CD1c-positive myeloid dendritic cell (primary cell): ENCODE results near the gene SLC28A3.
A peak's percentile ranks its signal among the peaks of the same experiment; 100 is the strongest.

Experiments used
- DNase-seq: peaks from one replicate; pipeline ENCODE4 v3.0.0-alpha.2; 2016; ENCODE audit errors: extremely low spot score

Gene SLC28A3

DNA sequence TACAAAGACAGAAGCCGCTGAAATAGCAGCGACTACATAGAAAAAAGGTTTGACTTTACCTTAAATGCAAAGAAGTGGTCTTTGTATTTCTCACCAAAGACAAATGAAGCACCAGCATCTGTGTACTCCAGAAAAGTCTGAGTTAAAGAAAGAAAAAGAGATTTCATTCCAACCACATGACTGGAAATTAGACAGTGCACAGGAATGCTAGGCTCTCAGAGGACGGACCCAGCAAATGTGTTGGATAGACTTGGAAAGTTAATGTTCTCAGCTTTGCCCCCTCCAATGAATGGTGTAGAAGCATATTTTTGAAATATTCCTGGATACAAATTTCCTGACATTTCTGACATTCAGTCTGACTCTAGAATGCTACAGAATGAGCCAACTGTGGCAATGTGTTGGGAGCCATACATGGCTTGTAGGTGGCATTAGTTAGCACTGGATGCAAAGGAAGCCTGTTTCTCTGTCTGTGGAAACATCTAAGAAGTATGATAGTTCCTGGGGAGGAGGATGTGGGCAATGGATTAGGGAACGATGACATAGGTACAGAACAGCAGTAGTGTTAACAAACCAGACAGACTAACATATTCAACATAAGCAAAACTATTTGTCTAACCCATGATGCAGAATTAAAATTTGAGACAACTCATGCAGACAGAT, 43.3 kb downstream of the SLC28A3 start:
- no peak for DNase-seq

DNA sequence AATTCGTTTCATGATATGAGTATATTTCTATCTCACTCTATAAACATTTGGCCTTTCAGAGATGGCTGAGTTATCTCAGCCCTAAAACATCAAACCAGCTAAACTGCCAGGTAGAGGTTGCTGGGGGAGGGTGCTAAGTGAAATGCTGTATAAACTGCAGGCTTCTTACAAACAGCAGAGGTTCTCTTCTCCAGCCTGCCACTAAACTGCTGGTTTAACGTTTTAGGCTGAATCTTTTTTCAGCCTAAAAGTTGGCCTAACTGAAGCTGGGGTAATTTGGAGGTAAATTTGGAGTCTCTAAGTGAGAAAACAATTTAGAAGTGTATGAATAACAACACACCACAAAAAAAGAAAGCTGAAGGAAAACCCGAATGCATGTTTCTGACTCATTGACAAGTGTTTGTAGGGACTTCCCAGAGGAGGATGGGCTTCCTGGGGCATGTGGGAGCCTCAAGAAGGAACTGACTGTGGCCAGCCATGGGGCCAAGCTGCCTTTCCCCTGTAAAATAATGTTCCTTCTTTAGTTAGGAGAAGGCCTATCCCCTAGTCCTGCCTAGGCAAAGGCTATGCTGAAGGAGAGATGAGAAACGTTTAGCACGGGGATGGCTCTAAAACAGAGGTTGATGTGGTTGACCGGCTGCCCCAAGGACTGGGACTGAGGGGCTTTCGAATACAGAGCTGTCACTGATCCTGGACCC, 44.3 kb downstream of the SLC28A3 start:
- DNase-seq: peak; percentile 70

DNA sequence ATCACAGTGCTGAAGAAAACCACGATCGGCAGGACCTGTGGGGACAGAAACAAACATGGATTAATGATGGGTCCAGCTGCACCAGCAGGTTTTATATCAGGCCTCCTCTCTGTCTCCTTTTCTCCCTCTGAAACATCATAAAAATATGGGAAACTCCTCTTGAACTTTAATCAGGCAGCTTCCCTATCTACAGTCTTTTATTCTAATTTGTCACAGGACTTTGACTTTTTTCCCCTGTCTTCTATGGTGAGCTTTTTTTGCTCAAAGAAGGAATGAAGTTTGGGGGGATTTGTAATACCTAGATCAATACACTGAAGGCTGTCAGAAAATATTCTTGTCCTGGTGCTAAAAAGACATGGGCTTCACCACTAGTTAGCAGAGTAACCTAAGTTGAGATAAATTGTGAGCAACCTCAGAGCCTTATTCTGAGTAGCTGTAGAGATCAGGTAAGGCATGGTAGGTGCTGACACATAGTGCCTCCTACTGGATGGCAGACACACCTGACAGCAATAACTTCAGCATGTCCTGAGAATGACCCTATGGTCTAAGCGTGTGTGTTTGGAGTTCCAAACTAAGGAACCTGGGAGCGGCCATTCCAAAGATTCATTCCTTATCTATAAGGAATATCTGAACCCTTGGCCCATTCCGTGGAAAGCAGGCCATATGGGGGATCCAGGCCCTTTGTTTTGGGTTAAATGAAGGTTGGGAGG, 46.2 kb downstream of the SLC28A3 start:
- DNase-seq: no peak

DNA sequence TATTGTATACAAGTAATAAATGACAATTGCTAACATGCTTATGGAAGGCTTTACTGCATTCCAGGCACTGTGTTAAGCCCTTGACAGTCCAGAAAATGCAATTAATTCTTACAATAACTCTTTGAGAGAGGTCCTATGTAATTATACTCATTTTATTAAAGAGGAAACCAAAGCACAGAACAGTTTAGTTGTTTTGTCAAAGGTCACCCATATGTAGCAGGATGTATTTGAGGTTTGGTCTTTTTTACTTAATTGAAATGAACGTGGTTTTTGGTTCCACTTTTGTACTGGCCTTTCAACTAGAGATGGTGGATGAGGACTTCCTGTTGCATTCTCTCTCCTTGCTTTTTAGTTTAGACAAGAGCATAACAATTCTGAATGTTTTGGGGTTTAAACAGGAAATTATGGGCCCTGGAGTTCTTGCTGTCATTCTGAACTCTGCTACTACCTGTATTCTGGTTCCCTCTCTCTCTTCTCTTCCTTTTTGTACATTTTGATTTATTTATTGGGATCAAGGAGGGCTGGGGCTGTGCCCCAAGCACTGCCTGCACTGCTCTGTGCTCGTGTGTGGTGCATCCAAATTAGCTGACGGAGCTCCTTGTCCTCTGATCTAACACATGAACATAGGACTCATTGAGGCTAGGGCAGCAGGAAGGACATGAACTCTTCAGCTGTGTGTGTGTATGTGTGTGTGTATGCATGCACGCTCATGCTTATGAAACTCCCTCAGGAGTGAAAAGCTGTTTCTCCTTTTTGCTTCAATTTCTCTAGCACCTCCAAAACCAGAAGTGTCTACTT, 47.4 kb downstream of the SLC28A3 start:
- DNase-seq: peak; percentile 49

DNA sequence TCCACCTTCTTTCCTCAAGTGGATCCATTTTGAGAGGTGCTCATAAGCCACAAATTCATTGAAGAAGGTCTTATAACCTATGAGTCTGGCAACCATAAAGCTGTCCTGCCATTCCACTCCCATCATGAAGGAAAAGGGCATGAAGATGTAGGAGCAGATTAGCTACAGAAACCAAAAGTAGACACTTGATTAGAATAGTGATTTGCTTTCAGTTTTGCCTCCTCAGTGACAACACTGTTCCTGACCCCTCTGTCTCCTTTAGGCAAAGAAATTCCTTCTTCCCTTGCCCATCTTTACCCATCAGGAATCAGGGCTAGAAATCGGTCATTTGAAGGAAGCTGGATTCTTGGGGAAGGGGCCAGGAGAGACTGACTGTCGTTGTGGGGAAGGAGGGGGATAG, 55.2 kb downstream of the SLC28A3 start:
- DNase-seq: no peak

DNA sequence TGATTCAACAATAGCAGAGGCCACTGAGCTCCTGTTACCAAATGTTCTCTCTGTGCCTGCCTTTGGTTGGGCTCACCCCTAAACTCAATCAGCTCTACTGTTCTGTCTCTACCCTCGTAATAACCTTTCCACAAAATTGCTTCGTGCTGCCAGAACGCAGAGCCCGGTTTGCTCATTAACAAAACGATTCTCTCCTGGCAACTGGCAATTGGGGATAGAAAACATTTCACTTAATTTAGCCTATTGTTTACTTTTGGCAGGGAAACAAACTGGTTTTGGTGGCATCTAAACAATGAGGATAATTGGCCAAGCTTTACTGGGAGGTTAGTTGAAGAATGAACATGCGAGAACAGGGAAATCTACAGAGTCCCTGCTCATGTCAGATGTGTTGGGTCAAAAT, 56.6 kb downstream of the SLC28A3 start:
- no peak for DNase-seq

DNA sequence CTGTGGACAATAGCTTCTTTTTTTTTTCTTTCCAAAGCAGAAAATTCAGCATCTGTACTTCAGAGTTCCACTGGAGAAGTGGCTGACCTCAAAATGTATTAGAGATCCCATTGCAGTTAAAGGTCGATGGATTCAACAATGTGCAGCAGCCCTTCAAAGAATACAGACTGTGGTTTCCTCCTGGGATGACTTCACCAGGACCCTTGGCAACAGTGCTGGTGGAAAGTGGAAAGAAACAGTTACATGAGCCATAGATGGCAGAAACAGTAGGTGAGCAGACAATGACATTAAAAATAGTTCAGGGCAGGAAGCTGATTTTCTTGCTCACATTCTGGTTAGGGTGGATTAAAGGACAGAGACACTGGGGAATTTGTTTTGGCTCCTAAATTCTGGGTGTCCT, 62.4 kb downstream of the SLC28A3 start:
- DNase-seq: no peak

DNA sequence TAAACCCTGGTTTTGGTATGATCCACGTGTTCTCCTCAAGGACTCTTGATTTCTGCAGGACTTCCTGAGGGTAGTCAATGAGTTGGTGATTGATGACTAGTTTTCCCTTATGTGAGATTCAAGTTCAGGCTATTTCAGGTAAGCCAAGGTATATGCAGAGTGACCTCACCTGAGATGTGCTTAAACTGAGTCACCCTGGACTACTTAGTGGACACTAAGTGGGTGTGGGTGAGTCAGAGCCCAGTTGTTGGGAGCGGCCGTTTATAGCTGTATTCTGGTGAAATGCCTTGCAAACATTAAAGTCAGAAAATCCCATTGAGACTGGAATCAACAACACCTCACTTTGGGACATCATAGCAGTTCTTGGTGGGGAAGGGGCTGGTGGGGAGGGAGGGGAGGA, 62.9 kb downstream of the SLC28A3 start:
- DNase-seq: no peak

DNA sequence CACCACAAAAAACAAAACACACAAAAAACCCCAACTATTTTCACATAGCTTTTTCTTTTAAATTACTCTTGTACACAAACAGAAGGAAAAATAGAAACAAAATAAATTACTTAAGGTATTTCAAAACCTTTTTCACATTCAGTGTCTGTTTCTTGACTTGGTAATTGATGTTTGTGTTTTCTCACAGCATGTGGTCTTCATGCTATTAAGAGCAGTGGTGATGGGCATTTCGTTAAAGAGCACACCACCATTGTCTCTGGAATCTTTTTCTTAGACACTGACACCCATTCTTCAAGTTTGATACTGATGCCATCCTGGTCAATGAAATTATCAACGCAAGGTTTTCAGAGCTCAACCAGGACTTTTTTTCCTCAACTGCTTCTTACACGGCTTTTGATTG, 63.8 kb downstream of the SLC28A3 start:
- no peak for DNase-seq

DNA sequence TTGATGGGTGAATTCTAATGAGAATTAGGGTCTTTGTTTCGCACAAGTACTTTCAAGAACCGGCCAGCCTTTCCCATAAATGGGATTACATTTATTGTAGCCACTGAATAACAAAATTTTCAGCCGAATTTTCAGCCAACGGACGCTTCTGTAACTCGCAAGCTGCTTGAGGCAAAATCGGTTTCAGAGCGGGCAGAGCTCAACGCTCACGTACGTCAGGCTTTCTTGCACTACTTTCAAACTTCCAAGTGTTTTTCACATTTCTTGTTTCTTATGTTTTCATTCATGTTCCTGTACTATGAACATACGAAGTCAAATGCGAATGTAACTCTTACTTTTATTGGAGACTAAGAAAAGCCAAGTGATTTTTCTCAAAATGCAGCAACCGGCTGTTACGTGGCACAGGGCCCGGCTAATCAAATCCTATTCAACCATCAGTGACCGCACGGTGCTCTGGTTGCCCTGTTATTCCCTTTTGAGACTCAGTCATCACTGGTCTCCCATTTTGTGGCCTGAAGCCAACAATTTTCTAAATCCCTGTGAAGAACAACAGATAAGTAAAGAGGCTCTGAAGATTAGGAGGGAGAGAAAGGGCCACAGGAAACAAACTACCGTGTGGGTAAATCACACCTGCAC, 68.5 kb downstream of the SLC28A3 start:
- DNase-seq: no peak

DNA sequence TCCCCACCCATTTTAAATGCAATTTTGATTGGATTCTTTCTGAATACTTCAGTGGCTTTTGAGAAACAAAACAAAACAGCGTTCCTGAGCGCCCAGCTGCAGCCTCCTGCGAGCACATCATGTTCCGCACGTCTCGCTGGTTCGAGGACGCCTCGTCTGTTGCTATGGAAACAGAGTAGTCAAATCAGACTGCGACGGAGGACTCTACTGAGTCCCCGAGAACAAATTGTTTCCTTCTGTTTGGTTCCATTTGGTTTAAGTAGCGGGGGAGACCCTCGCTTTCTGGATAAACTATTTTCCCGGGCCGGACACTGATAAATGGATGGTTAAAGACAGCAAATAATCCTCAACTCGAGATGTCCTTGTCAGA, 69.0 kb downstream of the SLC28A3 start:
- peak; percentile 42 for DNase-seq

DNA sequence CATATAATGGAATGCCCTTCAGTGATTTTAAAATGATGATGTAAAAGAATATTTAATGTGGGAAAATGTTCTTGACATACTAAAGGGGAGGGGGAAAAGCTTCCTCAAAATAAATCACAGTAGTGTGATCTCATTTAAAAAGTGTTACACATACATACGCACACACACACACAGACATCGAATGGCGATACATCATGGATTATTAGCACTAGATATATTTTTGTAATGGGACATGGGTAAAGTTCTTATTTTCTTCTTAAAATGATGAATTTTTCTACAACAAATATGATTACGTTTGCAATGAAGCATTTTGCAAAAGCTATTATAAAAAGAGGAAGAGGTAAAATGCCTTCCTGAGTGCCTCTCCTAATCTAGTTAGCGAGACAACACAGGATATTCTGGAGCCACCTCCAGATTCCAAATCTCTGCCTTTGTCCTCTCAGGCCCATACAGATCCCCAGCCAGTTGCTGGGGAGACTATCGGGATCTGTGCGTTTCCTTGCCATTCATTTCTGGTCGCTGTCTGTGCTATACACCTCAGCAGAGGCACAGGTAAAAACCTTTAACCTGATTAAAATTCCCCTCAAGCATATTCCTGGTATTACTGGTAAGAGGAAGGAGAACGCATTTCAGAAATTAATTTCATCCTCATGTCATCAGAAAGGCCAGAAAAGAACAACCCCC, 69.6 kb downstream of the SLC28A3 start:
- DNase-seq: peak; percentile 13

DNA sequence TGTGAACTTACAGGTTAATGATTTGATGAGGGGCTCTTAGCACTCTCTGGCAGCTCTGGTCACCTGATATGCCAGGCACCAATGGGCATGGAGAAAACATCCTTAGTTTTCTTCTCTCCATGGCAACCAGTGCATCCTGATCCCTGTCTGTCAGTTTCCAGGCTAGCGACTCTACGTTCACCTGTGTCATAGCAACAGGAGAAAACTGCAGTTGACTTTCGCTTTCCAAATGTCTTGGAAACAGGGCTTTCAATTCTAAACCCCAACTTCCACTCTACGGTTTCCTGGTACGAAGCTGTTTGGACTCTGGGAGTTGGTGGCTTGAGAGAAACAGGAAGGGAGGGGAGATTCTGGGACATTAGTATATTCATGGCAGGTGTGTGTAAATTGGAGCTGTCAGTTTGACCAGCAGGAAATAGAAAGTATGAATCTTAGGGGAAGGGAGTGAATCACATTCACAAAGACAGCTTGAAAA, 74.4 kb downstream of the SLC28A3 start:
- DNase-seq: no peak

DNA sequence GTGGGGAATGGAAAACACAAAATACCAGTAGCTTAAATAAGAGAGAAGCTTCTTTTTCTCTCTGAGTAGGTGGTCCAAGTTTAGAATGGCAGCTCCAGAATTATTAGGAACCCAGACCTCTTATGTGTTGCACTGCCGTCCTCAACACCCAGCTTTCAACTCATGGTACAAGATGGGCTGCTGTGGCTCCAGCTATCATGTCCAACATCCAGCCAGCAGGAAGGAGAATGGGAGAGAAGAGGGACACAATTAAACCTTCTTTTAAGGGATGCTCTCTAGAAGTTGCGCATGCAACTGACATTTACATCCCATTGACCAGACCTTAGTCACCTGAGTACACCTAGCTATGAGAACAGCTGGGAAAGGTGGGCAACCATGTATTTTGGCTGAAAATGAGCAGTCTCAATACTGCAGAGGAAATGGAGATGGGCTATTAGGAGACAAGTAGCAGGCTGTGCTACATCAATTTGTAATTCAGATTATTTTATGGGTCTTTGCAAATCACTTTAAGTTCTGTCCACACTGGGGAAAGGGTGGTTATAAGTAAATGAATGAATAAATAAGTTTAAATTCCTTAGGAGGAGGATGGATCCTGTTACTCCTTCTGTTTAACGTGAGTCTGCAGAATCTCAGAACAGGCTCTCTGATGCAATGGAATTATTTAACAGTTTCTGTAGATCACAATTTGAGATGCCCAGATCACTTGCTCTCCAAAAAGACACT, 76.1 kb downstream of the SLC28A3 start:
- no peak for DNase-seq

DNA sequence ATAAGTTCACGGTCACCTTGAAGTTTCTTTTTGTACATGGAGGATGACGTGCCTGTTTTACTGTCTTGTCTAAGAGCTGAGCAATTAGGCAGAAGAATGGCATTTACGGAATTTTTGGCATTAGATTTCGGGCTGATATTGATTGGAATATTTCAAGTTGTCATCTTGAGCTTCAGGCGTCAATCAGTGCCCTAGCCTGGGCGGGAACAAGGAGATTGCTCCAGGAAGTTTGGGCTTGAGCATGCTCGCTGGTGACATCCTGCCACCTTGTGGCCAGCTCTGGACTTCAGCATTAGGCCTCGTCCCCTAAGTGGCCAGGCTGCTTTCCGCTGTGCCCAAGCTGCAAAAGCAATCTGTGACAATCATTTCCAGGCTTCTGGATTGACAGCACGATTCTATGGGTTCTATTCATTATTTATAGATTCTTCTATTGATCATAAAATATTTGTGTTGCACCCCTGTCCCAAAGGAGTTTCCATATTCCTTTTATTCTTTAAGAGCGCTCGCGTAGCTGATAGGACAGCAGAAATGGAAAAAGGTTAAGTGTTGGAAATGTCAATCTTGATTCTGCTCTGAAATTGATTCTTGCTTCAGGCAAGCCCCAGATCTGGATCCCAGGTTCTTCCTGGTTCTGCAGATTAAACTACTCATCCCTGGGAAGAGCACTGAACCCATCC, 79.3 kb downstream of the SLC28A3 start:
- peak; percentile 75 for DNase-seq

DNA sequence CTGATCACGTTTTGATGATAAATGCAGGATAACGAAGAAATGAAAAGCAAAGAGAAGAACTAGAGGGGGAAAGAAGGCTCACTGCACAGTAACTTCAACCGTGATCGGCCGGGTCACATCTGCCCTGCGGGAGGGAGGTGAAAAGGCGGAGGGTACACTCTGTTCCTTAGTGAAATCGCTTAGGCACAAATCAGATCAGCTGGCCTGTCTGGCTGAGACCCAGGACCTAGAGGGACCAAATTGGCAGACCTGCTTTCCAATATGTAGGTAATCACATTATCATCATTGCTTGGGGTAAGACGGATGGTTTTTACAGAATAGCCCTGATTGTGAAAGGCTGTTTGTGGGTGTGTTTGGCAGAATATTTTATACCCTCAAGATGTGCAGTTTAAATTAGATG, 82.2 kb downstream of the SLC28A3 start:
- DNase-seq: no peak

DNA sequence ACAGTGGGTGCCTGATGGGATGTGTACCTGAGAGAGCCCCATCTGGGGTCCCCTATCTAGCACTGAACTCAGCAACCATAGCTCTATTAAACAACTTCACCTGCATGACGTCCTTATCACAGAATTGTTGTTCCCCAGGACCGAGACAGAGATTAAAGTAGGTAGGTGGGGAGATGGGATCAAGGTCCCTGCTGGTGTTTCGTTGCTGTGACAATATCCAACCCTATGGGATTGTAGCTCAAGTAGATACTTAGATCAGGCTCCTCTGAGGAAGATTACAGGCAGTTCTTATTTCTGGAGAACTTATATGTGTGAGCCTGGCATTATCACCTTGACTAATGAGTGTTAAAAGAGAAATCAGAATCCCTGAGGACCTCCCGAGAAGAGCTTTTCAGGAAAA, 84.9 kb downstream of the SLC28A3 start:
- DNase-seq: no peak

DNA sequence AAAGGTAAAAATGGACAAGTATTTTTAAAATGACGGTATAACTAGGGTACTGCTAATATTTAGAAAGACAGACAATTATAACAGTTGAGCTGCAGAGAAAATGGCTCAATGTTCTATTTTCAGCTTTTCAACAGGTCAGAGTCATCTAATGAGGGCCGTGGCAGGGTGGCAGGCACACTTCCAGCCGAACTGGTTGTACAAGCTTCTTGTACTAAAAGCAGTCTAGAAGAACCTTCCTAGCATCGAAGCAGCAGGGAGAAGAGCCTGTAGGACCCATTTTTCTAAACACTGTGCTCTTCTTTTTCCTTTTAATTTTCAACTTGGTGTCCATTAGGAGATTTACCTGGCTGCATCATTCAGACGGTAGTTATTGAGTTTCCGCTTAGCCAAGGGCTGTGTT, 85.6 kb downstream of the SLC28A3 start:
- DNase-seq: no peak

DNA sequence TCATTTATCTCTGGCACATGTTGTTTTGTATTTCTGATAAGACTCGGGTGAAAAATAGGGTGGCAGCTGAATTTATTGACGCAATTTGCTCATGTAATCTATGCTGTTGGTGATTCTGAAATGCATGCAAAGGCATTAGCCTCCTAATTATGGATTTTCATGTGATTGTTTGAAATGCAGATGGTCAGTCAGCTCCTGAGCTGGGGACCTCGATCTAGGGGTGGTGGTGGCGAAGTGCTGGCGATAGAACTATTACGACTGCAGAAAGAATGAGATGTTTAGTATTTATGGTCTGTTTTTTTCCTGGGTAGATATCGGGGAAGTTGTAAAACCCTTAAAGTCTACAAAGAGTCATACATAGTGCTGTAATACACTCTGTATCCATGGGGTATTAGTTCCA, 88.6 kb downstream of the SLC28A3 start:
- DNase-seq: no peak

DNA sequence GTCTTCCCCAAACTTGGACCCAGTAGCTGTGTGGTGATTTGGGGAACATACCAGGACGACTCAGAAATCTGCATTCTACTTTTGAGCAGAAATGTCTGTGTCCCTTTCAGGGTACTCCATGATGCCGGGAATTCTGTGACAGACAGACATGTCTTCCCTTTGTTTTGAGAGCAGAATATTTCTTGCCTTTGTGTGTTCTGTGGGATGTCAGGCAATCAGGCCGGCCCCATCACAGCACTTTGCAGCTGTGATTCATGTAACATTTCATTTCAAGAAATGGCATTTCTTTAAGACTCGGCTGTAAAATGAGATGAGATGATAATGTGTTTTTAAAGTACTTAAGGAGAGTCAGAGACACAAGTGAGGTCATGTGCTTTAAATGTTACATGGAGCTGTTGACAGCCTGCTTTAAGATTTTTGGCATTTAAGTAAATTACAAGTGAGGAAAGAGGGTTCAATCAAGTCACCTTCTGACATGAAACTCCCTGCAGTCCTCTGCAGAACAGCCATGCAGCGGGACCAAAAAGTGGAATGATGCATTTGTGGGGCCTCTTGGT, 98.7 kb downstream of the SLC28A3 start:
- DNase-seq: no peak
